ENCODE results near the gene ITGBL1. TPM values are rescaled to one million over a fixed set of nuclear protein-coding genes. Genes with fewer than 3 reads are reported as not detected.

Gene ITGBL1
- total RNA-seq, 4 donors from 2014 or later = 0.61 to 6.7 (median 5.0) TPM

- TF ChIP-seq POLR2A (IDR thresholded peaks at IDR 0.05) = no peak
- no peak for TF ChIP-seq CTCF (IDR thresholded peaks at IDR 0.05 in 4 of 5, conservative IDR thresholded peaks at IDR 0.05 in 1 of 5)
- H3K4me3 ChIP-seq = no peak overlapping the region
- H3K27me3 ChIP-seq = no peaks in the 10 kb centered on the region
- ATAC-seq (no peak), DNase-seq (no peak)
- H3K4me1 ChIP-seq = no peaks in the 10 kb centered on the region
- H3K27ac ChIP-seq = no peak overlapping the region
- H3K36me3 ChIP-seq = no peaks in the 10 kb centered on the region
- intact Hi-C loops (cut with DNase I; ENCODE audit: low total_unique reads) (no loop called here), in situ Hi-C loops (cut with MboI; ENCODE audit: low sequenced_read_pairs in 4 of 4) (no loop called here)
- no peaks in the 10 kb centered on the region for H3K9me3 ChIP-seq
These were observed 287.1 kb downstream of the ITGBL1 start for GRCh38 chr13:101739382-101740178.

- Histone ChIP-seq H3K36me3 (no peaks in the 10 kb centered on the region), H3K4me3 (no peak overlapping the region), H3K27ac (no peak overlapping the region), H3K4me1 (no peaks in the 10 kb centered on the region), H3K9me3 (no peaks in the 10 kb centered on the region), H3K27me3 (no peaks in the 10 kb centered on the region)
- ATAC-seq (no peak), DNase-seq (no peak)
- TF ChIP-seq CTCF (IDR thresholded peaks at IDR 0.05 in 4 of 5, conservative IDR thresholded peaks at IDR 0.05 in 1 of 5) = no peak
- no peak for TF ChIP-seq POLR2A (IDR thresholded peaks at IDR 0.05)
- intact Hi-C loops (cut with DNase I; ENCODE audit: low total_unique reads) (no loop called here), in situ Hi-C loops (cut with MboI; ENCODE audit: low sequenced_read_pairs in 4 of 4) (no loop called here)
These were observed 294.0 kb downstream of the ITGBL1 start for GRCh38 chr13:101746513-101746912.

DNA sequence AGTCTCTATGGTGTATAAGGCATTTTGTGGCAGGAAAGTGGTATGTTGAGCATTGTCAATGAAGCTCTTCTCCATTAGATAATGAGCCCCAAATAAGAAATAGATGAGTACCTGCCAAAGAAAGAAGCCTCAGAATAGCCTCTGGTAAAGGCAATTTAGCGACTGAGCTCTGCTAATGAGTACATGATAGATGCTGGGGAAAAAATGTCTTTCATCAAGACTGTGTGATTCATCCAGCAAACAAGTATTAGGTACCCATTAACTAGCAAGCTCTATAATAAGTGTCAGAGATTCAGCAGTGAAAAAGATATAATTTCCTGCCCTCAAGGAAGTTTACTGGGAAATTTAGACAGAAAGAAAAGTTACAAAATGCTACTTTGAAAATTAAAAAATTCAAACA is 294.6 kb downstream of the ITGBL1 start:
- Histone ChIP-seq H3K36me3 (no peaks in the 10 kb centered on the region), H3K9me3 (no peaks in the 10 kb centered on the region), H3K4me1 (no peaks in the 10 kb centered on the region), H3K27me3 (no peaks in the 10 kb centered on the region), H3K4me3 (no peak overlapping the region), H3K27ac (no peak overlapping the region)
- no peak for TF ChIP-seq POLR2A (IDR thresholded peaks at IDR 0.05)
- no peak for TF ChIP-seq CTCF (IDR thresholded peaks at IDR 0.05 in 4 of 5, conservative IDR thresholded peaks at IDR 0.05 in 1 of 5)
- in situ Hi-C loops (cut with MboI; ENCODE audit: low sequenced_read_pairs in 4 of 4) (no loop called here), intact Hi-C loops (cut with DNase I; ENCODE audit: low total_unique reads) (no loop called here)
- DNase-seq (no peak), ATAC-seq (no peak)

DNA sequence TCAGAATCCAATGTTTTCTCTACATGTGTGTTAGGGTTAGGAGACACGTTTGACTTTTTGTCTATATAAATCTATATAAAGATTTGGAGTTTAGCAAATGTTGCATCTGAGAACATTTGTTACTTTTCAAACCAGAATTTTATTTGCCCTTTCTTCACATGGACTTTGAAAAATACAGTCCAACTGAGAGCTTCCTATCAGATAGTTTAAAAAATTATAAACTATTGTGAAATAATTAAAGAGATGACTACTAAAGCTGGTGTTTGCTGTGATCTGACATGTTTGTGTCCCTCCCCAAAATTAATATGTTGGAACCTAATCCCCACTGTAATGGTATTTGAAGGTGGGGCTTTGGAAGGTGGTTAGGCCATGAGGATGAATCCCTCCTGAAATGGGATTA is 297.1 kb downstream of the ITGBL1 start:
- DNase-seq (no peak), ATAC-seq (no peak)
- no peak for TF ChIP-seq CTCF (IDR thresholded peaks at IDR 0.05 in 4 of 5, conservative IDR thresholded peaks at IDR 0.05 in 1 of 5)
- no peak for TF ChIP-seq POLR2A (IDR thresholded peaks at IDR 0.05)
- no peak overlapping the region for H3K27ac ChIP-seq
- intact Hi-C loops (cut with DNase I; ENCODE audit: low total_unique reads) (no loop called here), in situ Hi-C loops (cut with MboI; ENCODE audit: low sequenced_read_pairs in 4 of 4) (no loop called here)
- H3K27me3 ChIP-seq = no peaks in the 10 kb centered on the region
- H3K9me3 ChIP-seq = no peaks in the 10 kb centered on the region
- no peak overlapping the region for H3K4me3 ChIP-seq
- H3K4me1 ChIP-seq = no peaks in the 10 kb centered on the region
- no peaks in the 10 kb centered on the region for H3K36me3 ChIP-seq
